ENCODE measurements around the gene TRAPPC12.
A peak's percentile ranks its signal among the peaks of the same experiment; 100 is the strongest.
"Not testable (repeated sequence)": the region's sequence is repeated elsewhere in the genome, so short reads cannot be mapped to it uniquely, and the experiment has no call there.

The TRAPPC12 gene

GRCh38 chr2:3513026-3513810 is 133.7 kb downstream of the TRAPPC12 start:
- no peak for DNase-seq (ENCODE audit: low read depth)

- DNase-seq (ENCODE audit: low read depth), result not testable (repeated sequence)
Measured at GRCh38 chr2:3515438-3515837, 135.9 kb downstream of the TRAPPC12 start.

GRCh38 chr2:3516831-3517230 is 137.3 kb downstream of the TRAPPC12 start:
- no peak for DNase-seq (ENCODE audit: low read depth)

GRCh38 chr2:3517948-3518495 is 138.5 kb downstream of the TRAPPC12 start:
- DNase-seq (ENCODE audit: low read depth), result no peak

- peak; percentile 98 for DNase-seq (ENCODE audit: low read depth)
Measured at GRCh38 chr2:3518496-3519254, 139.2 kb downstream of the TRAPPC12 start.

- peak; percentile 56 for DNase-seq (ENCODE audit: low read depth)
Measured at GRCh38 chr2:3519255-3520205, 140.0 kb downstream of the TRAPPC12 start, which contains the start of gene ADI1. Gene ADI1 (minus strand): TSS chr2:3519531. CDS start chr2:3519487, 44 bp downstream.

- DNase-seq (ENCODE audit: low read depth), result no peak
Measured at GRCh38 chr2:3520591-3520990, 141.1 kb downstream of the TRAPPC12 start.

GRCh38 chr2:3522961-3523421 is 143.5 kb downstream of the TRAPPC12 start:
- no peak for DNase-seq (ENCODE audit: low read depth)

- no peak for DNase-seq (ENCODE audit: low read depth)
Measured at GRCh38 chr2:3523551-3524041, 144.1 kb downstream of the TRAPPC12 start.

- DNase-seq (ENCODE audit: low read depth), result no peak
Measured at GRCh38 chr2:3526871-3527270, 147.4 kb downstream of the TRAPPC12 start.

GRCh38 chr2:3527886-3528785 is 148.6 kb downstream of the TRAPPC12 start:
- no peak for DNase-seq (ENCODE audit: low read depth)

Data from T-helper 22 cell (primary cell).